HCT116 (cell line): ENCODE results near the gene ACSS3. TPM values are rescaled to one million over a fixed set of nuclear protein-coding genes. Genes with fewer than 3 reads are reported as not detected.

Source experiments
- ATAC-seq: fragments of 200-7000 bp; cut with Tn5 transposase; 2 replicates; pipeline ENCODE4 v1.9.1; 2020; ENCODE audit warnings: mild to moderate bottlenecking, moderate library complexity
- BruUV-seq: library from RNA; stranded (reverse); fragments of 400-500 nt; replicated peaks from 2 replicates; lab custom pipeline; 2021; lab: Mats Ljungman, UMichigan
- CTCF ChIA-PET: fragments of 300-600 bp; sonication (Branson Sonifier 250); formaldehyde crosslinking; loops from one replicate; lab custom pipeline; 2021; ENCODE audit warnings: antibody characterized with exemption; lab: Charles Lee
- POLR2A ChIA-PET: fragments of 300-600, 350-600 bp; sonication (Branson Sonifier 250); formaldehyde crosslinking; loops from one replicate; lab custom pipeline; 2021; ENCODE audit warnings: antibody characterized with exemption; lab: Charles Lee
- RAD21 ChIA-PET, 2 experiments: fragments of 300-600 bp; sonication (Branson Sonifier 250); formaldehyde crosslinking; loops; one replicate each; lab custom pipeline; 2023; ENCODE audit warnings: low total read pairs in 2 of 2; ENCODE audit not compliant: uncharacterized antibody in 2 of 2, unreplicated experiment in 2 of 2, low non-redundant PET in 1 of 2; lab: Charles Lee
- DNase-seq: peaks from one replicate; pipeline ENCODE4 v3.0.0-alpha.2; 2010; ENCODE audit warnings: low read depth, low spot score
- H2AFZ ChIP-seq: fragments of 200-600 bp; shearing (Covaris generic), sonication (generic); 2 replicates; pipeline ENCODE4 v1.6.1; 2017; ENCODE audit warnings: low read depth, mixed run types, mixed read lengths, antibody characterized with exemption, low read length; ENCODE audit not compliant: poor library complexity, severe bottlenecking
- H3K27ac ChIP-seq: 2 replicates; pipeline ENCODE4 v1.5.1; 2012; ENCODE audit warnings: low read depth, low read length
- H3K27me3 ChIP-seq: fragments of 200-600 bp; sonication (generic); 2 replicates; pipeline ENCODE4 v1.6.1; 2016; ENCODE audit warnings: mixed run types, low read length, mixed read lengths; ENCODE audit not compliant: insufficient read depth
- H3K36me3 ChIP-seq, 2 experiments: fragments of 200-500 bp in 1 of 2; fragments of 200-600 bp in 1 of 2; sonication (Bioruptor generic) in 1 of 2; sonication (generic) in 1 of 2; 2 replicates each; pipeline versions ENCODE4 v1.5.1 to v1.6.1; 2014 to 2016; ENCODE audit warnings: low read length in 2 of 2, inconsistent platforms in 1 of 2, mixed read lengths in 1 of 2, mixed run types in 1 of 2; ENCODE audit not compliant: insufficient read depth in 2 of 2, control insufficient read depth in 1 of 2
- H3K4me1 ChIP-seq, 2 experiments: fragments of 200-600 bp in 1 of 2; sonication (generic) in 1 of 2; 2 replicates each; pipeline versions ENCODE4 v1.5.1 to v1.6.1; 2012 to 2017; ENCODE audit warnings: low read length in 2 of 2, inconsistent platforms in 1 of 2, mild to moderate bottlenecking in 1 of 2, mixed read lengths in 1 of 2, mixed run types in 1 of 2, moderate library complexity in 1 of 2; ENCODE audit not compliant: insufficient read depth in 2 of 2, control insufficient read depth in 1 of 2
- H3K4me2 ChIP-seq: fragments of 200-600 bp; sonication (generic); 2 replicates; pipeline ENCODE4 v1.6.1; 2017; ENCODE audit warnings: mixed run types, low read length, mixed read lengths
- H3K4me3 ChIP-seq, 2 experiments: fragments of 200-600 bp in 1 of 2; sonication (generic) in 1 of 2; replicated peaks in 1 of 2; 2 replicates each; pipeline ENCODE4 v1.5.1; 2011 to 2016; ENCODE audit warnings: low read length in 2 of 2, control low read depth in 1 of 2, low read depth in 1 of 2, mild to moderate bottlenecking in 1 of 2, mixed read lengths in 1 of 2, mixed run types in 1 of 2
- H3K79me2 ChIP-seq: fragments of 200-600 bp; sonication (generic); 2 replicates; pipeline ENCODE4 v1.6.1; 2017; ENCODE audit warnings: mild to moderate bottlenecking, mixed run types, low read length, moderate library complexity, mixed read lengths; ENCODE audit not compliant: insufficient read depth
- H3K9ac ChIP-seq: fragments of 200-600 bp; sonication (generic); 2 replicates; pipeline ENCODE4 v1.6.1; 2016; ENCODE audit warnings: low read length, mixed read lengths
- H3K9me2 ChIP-seq: fragments of 200-600 bp; sonication (generic), shearing (Covaris generic); 2 replicates; pipeline ENCODE4 v1.6.1; 2017; ENCODE audit warnings: mixed run types, mild to moderate bottlenecking, moderate library complexity; ENCODE audit not compliant: insufficient read depth
- H3K9me3 ChIP-seq, 2 experiments: fragments of 200-500 bp in 1 of 2; fragments of 200-600 bp in 1 of 2; sonication (Bioruptor generic) in 1 of 2; sonication (generic) in 1 of 2; 2 replicates each; pipeline ENCODE4 v1.6.1; 2014 to 2017; ENCODE audit warnings: low read length in 2 of 2, mixed read lengths in 2 of 2, inconsistent platforms in 1 of 2, low read depth in 1 of 2, mild to moderate bottlenecking in 1 of 2, mixed run types in 1 of 2, moderate library complexity in 1 of 2; ENCODE audit not compliant: control insufficient read depth in 1 of 2, insufficient read depth in 1 of 2
- H4K20me1 ChIP-seq: fragments of 200-600 bp; sonication (generic), shearing (Covaris generic); 2 replicates; pipeline ENCODE4 v1.6.1; 2017; ENCODE audit warnings: mixed run types, mild to moderate bottlenecking, moderate library complexity; ENCODE audit not compliant: insufficient read depth
- CBX3 ChIP-seq: IDR thresholded peaks from 2 replicates; pipeline ENCODE4 v1.6.1; 2012; ENCODE audit warnings: low read depth
- CEBPB ChIP-seq: IDR thresholded peaks from 2 replicates; pipeline ENCODE4 v1.6.1; 2012; ENCODE audit warnings: low read depth
- EGR1 ChIP-seq: IDR thresholded peaks from 2 replicates; pipeline ENCODE4 v1.6.1; 2012; ENCODE audit warnings: low read depth
- EZH2 ChIP-seq: fragments of 200-600 bp; sonication (generic); IDR thresholded peaks from 2 replicates; pipeline ENCODE4 v1.6.1; 2017; ENCODE audit warnings: antibody characterized with exemption, mixed run types
- EZH2phosphoT487 ChIP-seq: fragments of 200-600 bp; IDR thresholded peaks from 2 replicates; pipeline ENCODE4 v1.6.1; 2018; ENCODE audit warnings: antibody characterized with exemption, borderline replicate concordance
- FOSL1 ChIP-seq: IDR thresholded peaks from 2 replicates; pipeline ENCODE4 v1.6.1; 2012; ENCODE audit warnings: low read depth
- JUND ChIP-seq: IDR thresholded peaks from 2 replicates; pipeline ENCODE4 v1.6.1; 2012
- POLR2AphosphoS5 ChIP-seq: IDR thresholded peaks from 2 replicates; pipeline ENCODE4 v1.6.1; 2011; ENCODE audit warnings: mild to moderate bottlenecking, low read depth, low read length, moderate library complexity
- RAD21 ChIP-seq: IDR thresholded peaks from 2 replicates; pipeline ENCODE4 v1.6.1; 2012; ENCODE audit warnings: low read depth, mild to moderate bottlenecking
- REST ChIP-seq: IDR thresholded peaks from 2 replicates; pipeline ENCODE4 v1.6.1; 2012; ENCODE audit warnings: low read depth
- SIN3A ChIP-seq: IDR thresholded peaks from 2 replicates; pipeline ENCODE4 v1.6.1; 2012; ENCODE audit warnings: low read depth
- SP1 ChIP-seq: IDR thresholded peaks from 2 replicates; pipeline ENCODE4 v1.6.1; 2012; ENCODE audit warnings: low read depth
- TCF7L2 ChIP-seq: IDR thresholded peaks from 2 replicates; pipeline ENCODE4 v1.7.0; 2011; ENCODE audit warnings: borderline replicate concordance, inconsistent platforms; ENCODE audit not compliant: insufficient read depth, insufficient read length; ENCODE audit errors: extremely low read depth
- YY1 ChIP-seq: IDR thresholded peaks from 2 replicates; pipeline ENCODE4 v1.6.1; 2011; ENCODE audit warnings: low read length, low read depth, moderate library complexity, mild to moderate bottlenecking; ENCODE audit not compliant: insufficient replicate concordance; ENCODE audit errors: extremely low read depth
- ZBTB33 ChIP-seq: IDR thresholded peaks from 2 replicates; pipeline ENCODE4 v1.6.1; 2011; ENCODE audit warnings: mild to moderate bottlenecking, low read length, moderate library complexity; ENCODE audit not compliant: insufficient replicate concordance; ENCODE audit errors: extremely low read depth
- ZFX ChIP-seq: fragments of 450-650 bp; IDR thresholded peaks from 2 replicates; pipeline ENCODE4 v1.6.1; 2017
- ZNF274 ChIP-seq: fragments of 200-500 bp; sonication (Bioruptor generic); IDR thresholded peaks from 2 replicates; pipeline ENCODE4 v1.6.1; 2014; ENCODE audit warnings: mild to moderate bottlenecking, low read depth, low read length, inconsistent platforms
- intact Hi-C: fragments of 100-400 bp; cut with micrococcal nuclease; formaldehyde crosslinking; loops from 2 replicates; pipeline ENCODE4 v1.10.0; 2022
- total RNA-seq: library from RNA; stranded (reverse); gene quantifications from one replicate; pipeline ENCODE4 v1.2.1, GENCODE V29; 2021; ENCODE audit not compliant: unreplicated experiment
- TF ChIP-seq, protein P1 (sequence below), 3 experiments: fragments of 200-600 bp in 1 of 3; sonication (generic) in 1 of 3; IDR thresholded peaks in 2 of 3; conservative IDR thresholded peaks in 1 of 3; 2 replicates each; pipeline ENCODE4 v1.5.1; 2012 to 2017; ENCODE audit warnings: low read depth in 2 of 3, low read length in 2 of 3, antibody characterized with exemption in 1 of 3, borderline replicate concordance in 1 of 3, control low read depth in 1 of 3, mild to moderate bottlenecking in 1 of 3, mixed read lengths in 1 of 3, mixed run types in 1 of 3, moderate library complexity in 1 of 3; ENCODE audit not compliant: insufficient read depth in 1 of 3
- TF ChIP-seq, protein P2 (sequence below): IDR thresholded peaks from 2 replicates; pipeline ENCODE4 v1.6.1; 2012

ACSS3 gene
- total RNA-seq, 1 experiment from 2014 or later = 0.30 TPM

DNA sequence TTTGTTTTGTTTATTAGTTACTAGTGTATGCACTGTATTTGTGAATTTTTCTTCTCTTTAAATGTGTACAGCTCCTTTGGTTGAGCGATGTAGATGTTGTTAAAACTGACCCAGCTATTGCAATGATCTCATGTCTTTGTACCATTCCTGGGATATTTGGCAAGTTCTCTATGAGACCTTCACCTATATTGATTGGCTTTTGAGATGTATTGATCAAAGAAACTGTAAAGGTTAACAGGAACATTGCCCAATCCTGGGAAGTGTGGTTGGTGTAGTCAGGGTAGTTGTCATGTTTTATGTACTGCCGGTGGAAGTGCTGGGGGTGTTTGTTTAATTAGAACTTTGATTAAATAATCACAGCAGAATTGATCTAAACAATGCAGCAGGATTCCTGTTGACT is 43.1 kb downstream of the ACSS3 start:
- no peaks in the 10 kb centered on the region for H3K27me3 ChIP-seq
- no peaks in the 10 kb centered on the region; a peak in 1 of 4 replicates for H3K9me3 ChIP-seq
- H3K9ac ChIP-seq = no peak overlapping the region
- no peak for ATAC-seq
- intact Hi-C loops = no loop called here
- no peak overlapping the region for H3K27ac ChIP-seq
- no peaks in the 10 kb centered on the region for H3K4me1 ChIP-seq
- H3K4me2 ChIP-seq = no peak overlapping the region
- CTCF ChIA-PET = interaction anchor here (1.0 kb wide), 1 partner anchor 8 kb away, joined by 3 read pairs; no protein-coding TSS in a partner anchor
- H3K9me2 ChIP-seq = no peaks in the 10 kb centered on the region
- no peaks in the 10 kb centered on the region for H3K36me3 ChIP-seq
- RAD21 ChIA-PET = no interaction called here
- H3K4me3 ChIP-seq = no peak overlapping the region
- no peak overlapping the region for H2AFZ ChIP-seq
- no peaks in the 10 kb centered on the region for H4K20me1 ChIP-seq
- no peaks in the 10 kb centered on the region for H3K79me2 ChIP-seq
- POLR2A ChIA-PET = no interaction called here
- no peak for TF ChIP-seq YY1
- TF ChIP-seq SP1 = no peak
- TF ChIP-seq JUND = no peak
- TF ChIP-seq EZH2 = no peak
- TF ChIP-seq TCF7L2 = no peak
- no peak for TF ChIP-seq RAD21
- TF ChIP-seq CEBPB = no peak
- no peak for TF ChIP-seq CBX3
- no peak for TF ChIP-seq POLR2AphosphoS5
- TF ChIP-seq, protein P1, sequence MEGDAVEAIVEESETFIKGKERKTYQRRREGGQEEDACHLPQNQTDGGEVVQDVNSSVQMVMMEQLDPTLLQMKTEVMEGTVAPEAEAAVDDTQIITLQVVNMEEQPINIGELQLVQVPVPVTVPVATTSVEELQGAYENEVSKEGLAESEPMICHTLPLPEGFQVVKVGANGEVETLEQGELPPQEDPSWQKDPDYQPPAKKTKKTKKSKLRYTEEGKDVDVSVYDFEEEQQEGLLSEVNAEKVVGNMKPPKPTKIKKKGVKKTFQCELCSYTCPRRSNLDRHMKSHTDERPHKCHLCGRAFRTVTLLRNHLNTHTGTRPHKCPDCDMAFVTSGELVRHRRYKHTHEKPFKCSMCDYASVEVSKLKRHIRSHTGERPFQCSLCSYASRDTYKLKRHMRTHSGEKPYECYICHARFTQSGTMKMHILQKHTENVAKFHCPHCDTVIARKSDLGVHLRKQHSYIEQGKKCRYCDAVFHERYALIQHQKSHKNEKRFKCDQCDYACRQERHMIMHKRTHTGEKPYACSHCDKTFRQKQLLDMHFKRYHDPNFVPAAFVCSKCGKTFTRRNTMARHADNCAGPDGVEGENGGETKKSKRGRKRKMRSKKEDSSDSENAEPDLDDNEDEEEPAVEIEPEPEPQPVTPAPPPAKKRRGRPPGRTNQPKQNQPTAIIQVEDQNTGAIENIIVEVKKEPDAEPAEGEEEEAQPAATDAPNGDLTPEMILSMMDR (IDR thresholded peaks at IDR 0.05 in 2 of 3, conservative IDR thresholded peaks at IDR 0.05 in 1 of 3; ENCODE audit: borderline replicate concordance in 1 of 3, insufficient read depth in 1 of 3, low read depth in 2 of 3, low read length in 2 of 3) = no peak
- TF ChIP-seq ZNF274 = no peak
- TF ChIP-seq ZFX = no peak
- TF ChIP-seq REST = no peak
- no peak for TF ChIP-seq EZH2phosphoT487
- no peak for TF ChIP-seq EGR1
- TF ChIP-seq FOSL1 = no peak
- TF ChIP-seq, protein P2, sequence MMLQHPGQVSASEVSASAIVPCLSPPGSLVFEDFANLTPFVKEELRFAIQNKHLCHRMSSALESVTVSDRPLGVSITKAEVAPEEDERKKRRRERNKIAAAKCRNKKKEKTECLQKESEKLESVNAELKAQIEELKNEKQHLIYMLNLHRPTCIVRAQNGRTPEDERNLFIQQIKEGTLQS = no peak
- no peak for TF ChIP-seq SIN3A
- TF ChIP-seq ZBTB33 = no peak
- no peak for DNase-seq
- BruUV-seq = no TSS peak
